ENCODE data around the gene NR2C2. TPM values are rescaled to one million over a fixed set of nuclear protein-coding genes. Genes with fewer than 3 reads are reported as not detected.

The NR2C2 gene
- total and polyA plus RNA-seq, 9 of the 15 experiments (the other 6 are each of a cell fraction or from before 2014, with no cell fraction given), result 6.1 to 33.0 (median 14.6) TPM

DNA sequence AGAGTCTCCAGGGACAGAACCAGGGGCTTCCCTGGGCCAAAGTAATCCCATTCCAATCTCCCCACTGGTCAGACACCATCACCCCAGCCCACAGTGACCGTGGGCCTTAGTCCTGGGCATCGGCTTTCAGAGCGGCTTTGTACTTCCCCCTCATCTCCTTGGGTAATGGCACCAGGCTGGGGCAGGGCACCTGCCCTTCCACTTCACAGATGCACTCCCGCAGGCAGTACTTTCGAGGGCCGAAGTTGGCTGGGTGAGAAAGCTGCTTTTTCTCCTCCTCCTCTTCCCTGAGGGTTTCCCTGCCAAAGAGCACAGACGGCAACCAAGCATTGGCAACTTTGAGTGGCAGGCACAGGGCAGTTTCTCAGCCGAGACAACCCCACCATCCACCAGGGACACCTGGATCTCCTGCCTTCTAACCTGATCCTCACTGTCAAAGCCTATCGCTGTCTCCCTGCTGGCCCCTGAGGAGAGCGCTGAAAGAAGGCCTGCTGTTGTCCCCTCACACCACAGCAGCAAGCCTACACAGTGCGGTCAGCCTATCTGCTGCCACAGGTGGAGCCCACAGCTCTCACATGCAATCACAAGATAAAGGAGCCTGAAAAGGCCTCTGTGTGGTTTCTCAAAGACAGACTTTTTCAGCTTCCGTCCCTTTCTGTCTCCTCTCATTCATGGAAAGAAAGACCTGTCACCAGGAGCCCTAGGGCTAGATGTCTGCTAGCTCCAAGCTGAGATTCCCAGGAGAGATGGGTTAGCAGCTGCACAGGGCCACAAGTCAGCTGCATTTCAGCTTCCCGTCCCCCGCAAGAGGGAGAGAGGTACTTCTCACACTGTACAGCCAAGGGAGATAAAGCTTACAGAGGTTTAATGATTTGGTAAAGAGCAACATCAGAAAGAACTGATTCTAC, 105.2 kb downstream of the NR2C2 start (continued):
- peak; percentile 92 for TF ChIP-seq NCOA1 (IDR thresholded peaks at IDR 0.05; ENCODE audit: low read depth)
- no peak for TF ChIP-seq U2AF2 (optimal IDR thresholded peaks at IDR 0.05; ENCODE audit: low read depth, low read length)
- TF ChIP-seq ZNF143 (CRISPR knock-in tag; IDR thresholded peaks at IDR 0.05), result 0 out of 2 replicates have a peak, but pooled peaks have one; percentile 33
- peak; percentile 60 for TF ChIP-seq ZFX (CRISPR knock-in tag; IDR thresholded peaks at IDR 0.05)
- peak; percentile 91 for TF ChIP-seq CXXC5 (CRISPR knock-in tag; IDR thresholded peaks at IDR 0.05)
- TF ChIP-seq ELF1 (tag; IDR thresholded peaks at IDR 0.05), result no peak
- no peak for TF ChIP-seq ZNF316 (IDR thresholded peaks at IDR 0.05)
- peak; percentile 99 for TF ChIP-seq CBFA2T2 (conservative IDR thresholded peaks at IDR 0.05)
- TF ChIP-seq ZNF175 (CRISPR knock-in tag; IDR thresholded peaks at IDR 0.05; ENCODE audit: low read depth), result peak; percentile 90; the same call in 1 of the 2 replicates
- no peak for TF ChIP-seq BDP1 (IDR thresholded peaks at IDR 0.05; ENCODE audit: insufficient read depth, insufficient read length)
- TF ChIP-seq SMAD1 (IDR thresholded peaks at IDR 0.05; ENCODE audit: low read depth, low read length, partially characterized antibody), result peak; percentile 40
- peak; percentile 99 for TF ChIP-seq KLF16 (IDR thresholded peaks at IDR 0.05)
- peak; percentile 97 for TF ChIP-seq SOX6 (IDR thresholded peaks at IDR 0.05)
- TF ChIP-seq, protein P1, sequence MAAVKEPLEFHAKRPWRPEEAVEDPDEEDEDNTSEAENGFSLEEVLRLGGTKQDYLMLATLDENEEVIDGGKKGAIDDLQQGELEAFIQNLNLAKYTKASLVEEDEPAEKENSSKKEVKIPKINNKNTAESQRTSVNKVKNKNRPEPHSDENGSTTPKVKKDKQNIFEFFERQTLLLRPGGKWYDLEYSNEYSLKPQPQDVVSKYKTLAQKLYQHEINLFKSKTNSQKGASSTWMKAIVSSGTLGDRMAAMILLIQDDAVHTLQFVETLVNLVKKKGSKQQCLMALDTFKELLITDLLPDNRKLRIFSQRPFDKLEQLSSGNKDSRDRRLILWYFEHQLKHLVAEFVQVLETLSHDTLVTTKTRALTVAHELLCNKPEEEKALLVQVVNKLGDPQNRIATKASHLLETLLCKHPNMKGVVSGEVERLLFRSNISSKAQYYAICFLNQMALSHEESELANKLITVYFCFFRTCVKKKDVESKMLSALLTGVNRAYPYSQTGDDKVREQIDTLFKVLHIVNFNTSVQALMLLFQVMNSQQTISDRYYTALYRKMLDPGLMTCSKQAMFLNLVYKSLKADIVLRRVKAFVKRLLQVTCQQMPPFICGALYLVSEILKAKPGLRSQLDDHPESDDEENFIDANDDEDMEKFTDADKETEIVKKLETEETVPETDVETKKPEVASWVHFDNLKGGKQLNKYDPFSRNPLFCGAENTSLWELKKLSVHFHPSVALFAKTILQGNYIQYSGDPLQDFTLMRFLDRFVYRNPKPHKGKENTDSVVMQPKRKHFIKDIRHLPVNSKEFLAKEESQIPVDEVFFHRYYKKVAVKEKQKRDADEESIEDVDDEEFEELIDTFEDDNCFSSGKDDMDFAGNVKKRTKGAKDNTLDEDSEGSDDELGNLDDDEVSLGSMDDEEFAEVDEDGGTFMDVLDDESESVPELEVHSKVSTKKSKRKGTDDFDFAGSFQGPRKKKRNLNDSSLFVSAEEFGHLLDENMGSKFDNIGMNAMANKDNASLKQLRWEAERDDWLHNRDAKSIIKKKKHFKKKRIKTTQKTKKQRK (IDR thresholded peaks at IDR 0.05; ENCODE audit: borderline replicate concordance, low read depth, low read length), result no peak
- TF ChIP-seq ZNF830 (CRISPR knock-in tag; IDR thresholded peaks at IDR 0.05), result no peak; the same call in 1 of the 2 replicates
- TF ChIP-seq, protein P2, sequence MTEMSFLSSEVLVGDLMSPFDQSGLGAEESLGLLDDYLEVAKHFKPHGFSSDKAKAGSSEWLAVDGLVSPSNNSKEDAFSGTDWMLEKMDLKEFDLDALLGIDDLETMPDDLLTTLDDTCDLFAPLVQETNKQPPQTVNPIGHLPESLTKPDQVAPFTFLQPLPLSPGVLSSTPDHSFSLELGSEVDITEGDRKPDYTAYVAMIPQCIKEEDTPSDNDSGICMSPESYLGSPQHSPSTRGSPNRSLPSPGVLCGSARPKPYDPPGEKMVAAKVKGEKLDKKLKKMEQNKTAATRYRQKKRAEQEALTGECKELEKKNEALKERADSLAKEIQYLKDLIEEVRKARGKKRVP (CRISPR knock-in tag; IDR thresholded peaks at IDR 0.05), result peak; percentile 76
- 0 out of 2 replicates have a peak, but pooled peaks have one; percentile 3 for TF ChIP-seq SPI1 (IDR thresholded peaks at IDR 0.05; ENCODE audit: borderline replicate concordance, low read depth, low read length)
- peak; percentile 78; the same call in 1 of the 2 replicates for TF ChIP-seq SMARCA5 (IDR thresholded peaks at IDR 0.05)
- TF ChIP-seq, protein P3, sequence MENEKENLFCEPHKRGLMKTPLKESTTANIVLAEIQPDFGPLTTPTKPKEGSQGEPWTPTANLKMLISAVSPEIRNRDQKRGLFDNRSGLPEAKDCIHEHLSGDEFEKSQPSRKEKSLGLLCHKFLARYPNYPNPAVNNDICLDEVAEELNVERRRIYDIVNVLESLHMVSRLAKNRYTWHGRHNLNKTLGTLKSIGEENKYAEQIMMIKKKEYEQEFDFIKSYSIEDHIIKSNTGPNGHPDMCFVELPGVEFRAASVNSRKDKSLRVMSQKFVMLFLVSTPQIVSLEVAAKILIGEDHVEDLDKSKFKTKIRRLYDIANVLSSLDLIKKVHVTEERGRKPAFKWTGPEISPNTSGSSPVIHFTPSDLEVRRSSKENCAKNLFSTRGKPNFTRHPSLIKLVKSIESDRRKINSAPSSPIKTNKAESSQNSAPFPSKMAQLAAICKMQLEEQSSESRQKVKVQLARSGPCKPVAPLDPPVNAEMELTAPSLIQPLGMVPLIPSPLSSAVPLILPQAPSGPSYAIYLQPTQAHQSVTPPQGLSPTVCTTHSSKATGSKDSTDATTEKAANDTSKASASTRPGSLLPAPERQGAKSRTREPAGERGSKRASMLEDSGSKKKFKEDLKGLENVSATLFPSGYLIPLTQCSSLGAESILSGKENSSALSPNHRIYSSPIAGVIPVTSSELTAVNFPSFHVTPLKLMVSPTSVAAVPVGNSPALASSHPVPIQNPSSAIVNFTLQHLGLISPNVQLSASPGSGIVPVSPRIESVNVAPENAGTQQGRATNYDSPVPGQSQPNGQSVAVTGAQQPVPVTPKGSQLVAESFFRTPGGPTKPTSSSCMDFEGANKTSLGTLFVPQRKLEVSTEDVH (IDR thresholded peaks at IDR 0.05; ENCODE audit: low read depth, partially characterized antibody), result no peak
- TF ChIP-seq ZNF41 (CRISPR knock-in tag; conservative IDR thresholded peaks at IDR 0.05), result no peak
